Measurements from ENCODE around the gene ZC3H7B.

ZC3H7B gene

GRCh38 chr22:41264408-41264941 lies 36.9 kb upstream of the ZC3H7B start:
- no peaks in the 10 kb centered on the region for H3K4me1 ChIP-seq (ENCODE audit: control insufficient read depth, insufficient read depth, low read length)
- H3K27me3 ChIP-seq (ENCODE audit: control insufficient read depth in 1 of 2, insufficient read depth in 2 of 2, low read length in 2 of 2), result no peaks in the 10 kb centered on the region
- H3K36me3 ChIP-seq (ENCODE audit: control insufficient read depth in 2 of 2, insufficient read depth in 2 of 2, low read length in 2 of 2), result peaks cover 52 to 58% of the 10 kb centered on the region in 2 donors
- H3K4me3 ChIP-seq (ENCODE audit: low read length in 2 of 2), result no peak overlapping the region
- H3K9me3 ChIP-seq (ENCODE audit: control insufficient read depth in 2 of 2, low read length in 2 of 2), result no peaks in the 10 kb centered on the region
- H3K9ac ChIP-seq (ENCODE audit: low read length in 2 of 2), result no peak overlapping the region
- no peak overlapping the region for H3K27ac ChIP-seq (ENCODE audit: low read length)

- H3K9ac ChIP-seq (ENCODE audit: low read length in 2 of 2), result no peak overlapping the region
- no peaks in the 10 kb centered on the region for H3K27me3 ChIP-seq (ENCODE audit: control insufficient read depth in 1 of 2, insufficient read depth in 2 of 2, low read length in 2 of 2)
- H3K36me3 ChIP-seq (ENCODE audit: control insufficient read depth in 2 of 2, insufficient read depth in 2 of 2, low read length in 2 of 2), result peaks cover 41 to 42% of the 10 kb centered on the region in 2 donors
- no peaks in the 10 kb centered on the region for H3K4me1 ChIP-seq (ENCODE audit: control insufficient read depth, insufficient read depth, low read length)
- H3K9me3 ChIP-seq (ENCODE audit: control insufficient read depth in 2 of 2, low read length in 2 of 2), result no peaks in the 10 kb centered on the region
- H3K27ac ChIP-seq (ENCODE audit: low read length), result no peak overlapping the region
- no peak overlapping the region for H3K4me3 ChIP-seq (ENCODE audit: low read length in 2 of 2)
Observed at GRCh38 chr22:41267958-41268357, 33.4 kb upstream of the ZC3H7B start.

GRCh38 chr22:41271787-41272186 lies 29.5 kb upstream of the ZC3H7B start:
- no peak overlapping the region for H3K27ac ChIP-seq (ENCODE audit: low read length)
- no peaks in the 10 kb centered on the region for H3K9me3 ChIP-seq (ENCODE audit: control insufficient read depth in 2 of 2, low read length in 2 of 2)
- peaks cover 38 to 41% of the 10 kb centered on the region in 2 donors for H3K36me3 ChIP-seq (ENCODE audit: control insufficient read depth in 2 of 2, insufficient read depth in 2 of 2, low read length in 2 of 2)
- no peak overlapping the region for H3K4me3 ChIP-seq (ENCODE audit: low read length in 2 of 2)
- H3K4me1 ChIP-seq (ENCODE audit: control insufficient read depth, insufficient read depth, low read length), result no peaks in the 10 kb centered on the region
- H3K9ac ChIP-seq (ENCODE audit: low read length in 2 of 2), result no peak overlapping the region
- no peaks in the 10 kb centered on the region for H3K27me3 ChIP-seq (ENCODE audit: control insufficient read depth in 1 of 2, insufficient read depth in 2 of 2, low read length in 2 of 2)

GRCh38 chr22:41273128-41273527 lies 28.2 kb upstream of the ZC3H7B start:
- H3K27ac ChIP-seq (ENCODE audit: low read length), result no peak overlapping the region
- H3K9me3 ChIP-seq (ENCODE audit: control insufficient read depth in 2 of 2, low read length in 2 of 2), result no peaks in the 10 kb centered on the region
- no peak overlapping the region for H3K9ac ChIP-seq (ENCODE audit: low read length in 2 of 2)
- H3K4me1 ChIP-seq (ENCODE audit: control insufficient read depth, insufficient read depth, low read length), result no peaks in the 10 kb centered on the region
- H3K4me3 ChIP-seq (ENCODE audit: low read length in 2 of 2), result no peak overlapping the region
- H3K36me3 ChIP-seq (ENCODE audit: control insufficient read depth in 2 of 2, insufficient read depth in 2 of 2, low read length in 2 of 2), result peaks cover 36% of the 10 kb centered on the region in 2 donors
- no peaks in the 10 kb centered on the region for H3K27me3 ChIP-seq (ENCODE audit: control insufficient read depth in 1 of 2, insufficient read depth in 2 of 2, low read length in 2 of 2)

GRCh38 chr22:41274856-41275255 lies 26.5 kb upstream of the ZC3H7B start:
- no peak overlapping the region for H3K4me3 ChIP-seq (ENCODE audit: low read length in 2 of 2)
- no peaks in the 10 kb centered on the region for H3K27me3 ChIP-seq (ENCODE audit: control insufficient read depth in 1 of 2, insufficient read depth in 2 of 2, low read length in 2 of 2)
- H3K27ac ChIP-seq (ENCODE audit: low read length), result no peak overlapping the region
- H3K36me3 ChIP-seq (ENCODE audit: control insufficient read depth in 2 of 2, insufficient read depth in 2 of 2, low read length in 2 of 2), result peaks cover 39 to 40% of the 10 kb centered on the region in 2 donors
- H3K9ac ChIP-seq (ENCODE audit: low read length in 2 of 2), result no peak overlapping the region
- no peaks in the 10 kb centered on the region for H3K9me3 ChIP-seq (ENCODE audit: control insufficient read depth in 2 of 2, low read length in 2 of 2)
- H3K4me1 ChIP-seq (ENCODE audit: control insufficient read depth, insufficient read depth, low read length), result no peaks in the 10 kb centered on the region

- Histone ChIP-seq H3K27ac (ENCODE audit: low read length) (no peak overlapping the region), H3K9ac (ENCODE audit: low read length in 2 of 2) (no peak overlapping the region), H3K4me1 (ENCODE audit: control insufficient read depth, insufficient read depth, low read length) (no peaks in the 10 kb centered on the region), H3K4me3 (ENCODE audit: low read length in 2 of 2) (no peak overlapping the region), H3K9me3 (ENCODE audit: control insufficient read depth in 2 of 2, low read length in 2 of 2) (no peaks in the 10 kb centered on the region), H3K36me3 (ENCODE audit: control insufficient read depth in 2 of 2, insufficient read depth in 2 of 2, low read length in 2 of 2) (peaks cover 27 to 29% of the 10 kb centered on the region in 2 donors), H3K27me3 (ENCODE audit: control insufficient read depth in 1 of 2, insufficient read depth in 2 of 2, low read length in 2 of 2) (no peaks in the 10 kb centered on the region)
Observed at GRCh38 chr22:41280065-41280464, 21.3 kb upstream of the ZC3H7B start.

GRCh38 chr22:41280854-41281253 lies 20.5 kb upstream of the ZC3H7B start:
- no peaks in the 10 kb centered on the region for H3K27me3 ChIP-seq (ENCODE audit: control insufficient read depth in 1 of 2, insufficient read depth in 2 of 2, low read length in 2 of 2)
- no peak overlapping the region for H3K9ac ChIP-seq (ENCODE audit: low read length in 2 of 2)
- H3K27ac ChIP-seq (ENCODE audit: low read length), result no peak overlapping the region
- H3K4me3 ChIP-seq (ENCODE audit: low read length in 2 of 2), result no peak overlapping the region
- no peaks in the 10 kb centered on the region for H3K9me3 ChIP-seq (ENCODE audit: control insufficient read depth in 2 of 2, low read length in 2 of 2)
- H3K4me1 ChIP-seq (ENCODE audit: control insufficient read depth, insufficient read depth, low read length), result peaks cover 7% of the 10 kb centered on the region
- peaks cover 26% of the 10 kb centered on the region in 2 donors for H3K36me3 ChIP-seq (ENCODE audit: control insufficient read depth in 2 of 2, insufficient read depth in 2 of 2, low read length in 2 of 2)

GRCh38 chr22:41284465-41284864 lies 16.9 kb upstream of the ZC3H7B start:
- H3K9ac ChIP-seq (ENCODE audit: low read length in 2 of 2), result peak overlapping the region in 1 of 2 donors; percentile 88
- H3K4me3 ChIP-seq (ENCODE audit: low read length in 2 of 2), result no peak overlapping the region
- no peak overlapping the region for H3K27ac ChIP-seq (ENCODE audit: low read length)
- H3K4me1 ChIP-seq (ENCODE audit: control insufficient read depth, insufficient read depth, low read length), result peaks cover 7% of the 10 kb centered on the region
- peaks cover 14 to 17% of the 10 kb centered on the region in 2 donors for H3K36me3 ChIP-seq (ENCODE audit: control insufficient read depth in 2 of 2, insufficient read depth in 2 of 2, low read length in 2 of 2)
- H3K27me3 ChIP-seq (ENCODE audit: control insufficient read depth in 1 of 2, insufficient read depth in 2 of 2, low read length in 2 of 2), result no peaks in the 10 kb centered on the region
- no peaks in the 10 kb centered on the region for H3K9me3 ChIP-seq (ENCODE audit: control insufficient read depth in 2 of 2, low read length in 2 of 2)

GRCh38 chr22:41285441-41285819 lies 15.9 kb upstream of the ZC3H7B start:
- peak overlapping the region; percentile 67 for H3K27ac ChIP-seq (ENCODE audit: low read length)
- H3K27me3 ChIP-seq (ENCODE audit: control insufficient read depth in 1 of 2, insufficient read depth in 2 of 2, low read length in 2 of 2), result no peaks in the 10 kb centered on the region

GRCh38 chr22:41285820-41286638 lies 15.3 kb upstream of the ZC3H7B start, which contains the start of gene RANGAP1:
TSS of gene RANGAP1 (minus strand) at chr22:41286187. CDS start at chr22:41281044, 5,143 bp downstream.
- H3K9me3 ChIP-seq (ENCODE audit: control insufficient read depth in 2 of 2, low read length in 2 of 2), result no peaks in the 10 kb centered on the region
- no peaks in the 10 kb centered on the region for H3K27me3 ChIP-seq (ENCODE audit: control insufficient read depth in 1 of 2, insufficient read depth in 2 of 2, low read length in 2 of 2)
- peak within 1 kb of the TSS; percentile 74 to 88 for H3K9ac ChIP-seq (ENCODE audit: low read length in 2 of 2)
- H3K27ac ChIP-seq (ENCODE audit: low read length), result peak within 1 kb of the TSS; percentile 67
- peak within 1 kb of the TSS; percentile 84 to 91 for H3K4me3 ChIP-seq (ENCODE audit: low read length in 2 of 2)
- H3K4me1 ChIP-seq (ENCODE audit: control insufficient read depth, insufficient read depth, low read length), result peaks cover 7% of the 10 kb centered on the region
- H3K36me3 ChIP-seq (ENCODE audit: control insufficient read depth in 2 of 2, insufficient read depth in 2 of 2, low read length in 2 of 2), result peaks cover 3 to 8% of the 10 kb centered on the region in 2 donors

More at GRCh38 chr22:41285441-41285819, 15.9 kb upstream of the ZC3H7B start:
- Histone ChIP-seq H3K9ac (ENCODE audit: low read length in 2 of 2) (peak overlapping the region; percentile 73 to 88), H3K36me3 (ENCODE audit: control insufficient read depth in 2 of 2, insufficient read depth in 2 of 2, low read length in 2 of 2) (peaks cover 8 to 12% of the 10 kb centered on the region in 2 donors), H3K9me3 (ENCODE audit: control insufficient read depth in 2 of 2, low read length in 2 of 2) (no peaks in the 10 kb centered on the region), H3K4me1 (ENCODE audit: control insufficient read depth, insufficient read depth, low read length) (peaks cover 7% of the 10 kb centered on the region), H3K4me3 (ENCODE audit: low read length in 2 of 2) (peak overlapping the region; percentile 84 to 91)

GRCh38 chr22:41286639-41287091 lies 14.7 kb upstream of the ZC3H7B start:
- H3K27me3 ChIP-seq (ENCODE audit: control insufficient read depth in 1 of 2, insufficient read depth in 2 of 2, low read length in 2 of 2), result no peaks in the 10 kb centered on the region
- peak overlapping the region; percentile 50 to 74 for H3K9ac ChIP-seq (ENCODE audit: low read length in 2 of 2)
- H3K27ac ChIP-seq (ENCODE audit: low read length), result peak overlapping the region; percentile 67

More at GRCh38 chr22:41286639-41287091, 14.7 kb upstream of the ZC3H7B start:
- peak overlapping the region; percentile 72 to 84 for H3K4me3 ChIP-seq (ENCODE audit: low read length in 2 of 2)
- H3K36me3 ChIP-seq (ENCODE audit: control insufficient read depth in 2 of 2, insufficient read depth in 2 of 2, low read length in 2 of 2), result peaks cover 3 to 8% of the 10 kb centered on the region in 2 donors
- H3K9me3 ChIP-seq (ENCODE audit: control insufficient read depth in 2 of 2, low read length in 2 of 2), result no peaks in the 10 kb centered on the region
- H3K4me1 ChIP-seq (ENCODE audit: control insufficient read depth, insufficient read depth, low read length), result peaks cover 7% of the 10 kb centered on the region
